B cell (primary cell): ENCODE results near the gene MED26. TPM values are rescaled to one million over a fixed set of nuclear protein-coding genes. Genes with fewer than 3 reads are reported as not detected.

Source experiments
- ATAC-seq: fragments of 200-7000 bp; cut with Tn5 transposase; one replicate; pipeline ENCODE4 v1.10.0; 2021; ENCODE audit warnings: low read depth, mild to moderate bottlenecking, moderate number of reproducible peaks, moderate library complexity
- CTCF ChIA-PET: fragments of 350-600 bp; sonication (Branson Sonifier 250); formaldehyde crosslinking; loops from one replicate; lab custom pipeline; 2021; ENCODE audit warnings: antibody characterized with exemption, inconsistent platforms; lab: Charles Lee
- POLR2A ChIA-PET: fragments of 350-600 bp; sonication (Branson Sonifier 250); formaldehyde crosslinking; loops from one replicate; lab custom pipeline; 2021; ENCODE audit warnings: antibody characterized with exemption; lab: Charles Lee
- DNase-seq: peaks from one replicate; pipeline ENCODE4 v3.0.0; 2013
- H2AFZ ChIP-seq: 2 replicates; pipeline ENCODE4 v1.6.1; 2012; ENCODE audit warnings: mild to moderate bottlenecking, low read depth, low read length; ENCODE audit not compliant: insufficient read depth, poor library complexity, severe bottlenecking
- H3K27ac ChIP-seq, 2 donors: 1 replicate in 1 of 2; 2 replicates in 1 of 2; pipeline ENCODE4 v1.5.1; 2012 to 2013; ENCODE audit warnings: low read length in 2 of 2, mild to moderate bottlenecking in 2 of 2, moderate library complexity in 1 of 2
- H3K27me3 ChIP-seq, 4 experiments: fragments of 200-600 bp in 1 of 4; sonication (generic) in 1 of 4; replicated peaks in 1 of 4; 1 replicate in 2 of 4; 2 replicates in 2 of 4; pipeline versions ENCODE4 v1.6.1 to v1.7.0; 2013 to 2016; ENCODE audit warnings: low read length in 3 of 4, mild to moderate bottlenecking in 2 of 4, mixed read lengths in 1 of 4, moderate library complexity in 1 of 4; ENCODE audit not compliant: insufficient read depth in 4 of 4, control insufficient read depth in 3 of 4; ENCODE audit errors: control extremely low read depth in 1 of 4
- H3K36me3 ChIP-seq, 2 experiments: replicated peaks in 1 of 2; 1 replicate in 1 of 2; 2 replicates in 1 of 2; pipeline versions ENCODE4 v1.6.1 to v1.7.1; 2013; ENCODE audit warnings: low read length in 1 of 2; ENCODE audit not compliant: insufficient read depth in 2 of 2, control insufficient read depth in 1 of 2; ENCODE audit errors: control extremely low read depth in 1 of 2, extremely low read depth in 1 of 2
- H3K4me1 ChIP-seq, 2 donors: fragments of 200-600 bp in 1 of 2; sonication (generic) in 1 of 2; 1 replicate in 1 of 2; 2 replicates in 1 of 2; pipeline versions ENCODE4 v1.5.1 to v1.6.1; 2013 to 2017; ENCODE audit warnings: low read length in 2 of 2; ENCODE audit not compliant: control insufficient read depth in 2 of 2, insufficient read depth in 2 of 2
- H3K4me2 ChIP-seq: replicated peaks from 2 replicates; pipeline ENCODE3; 2012; ENCODE audit warnings: mild to moderate bottlenecking, low read depth, low read length; ENCODE audit not compliant: poor library complexity, severe bottlenecking
- H3K4me3 ChIP-seq, 5 experiments: fragments of 200-600 bp in 1 of 5; sonication (generic) in 1 of 5; 1 replicate in 3 of 5; 2 replicates in 2 of 5; pipeline versions ENCODE4 v1.5.1 to v1.7.0; 2011 to 2016; ENCODE audit warnings: low read length in 4 of 5, mild to moderate bottlenecking in 4 of 5, low read depth in 2 of 5, control low read depth in 1 of 5, moderate library complexity in 1 of 5; ENCODE audit not compliant: insufficient read depth in 1 of 5; ENCODE audit errors: control extremely low read depth in 1 of 5, extremely low read depth in 1 of 5
- H3K79me2 ChIP-seq: fragments of 200-600 bp; sonication (generic); one replicate; pipeline ENCODE4 v1.6.0; 2016; ENCODE audit warnings: low read length; ENCODE audit not compliant: control insufficient read depth, insufficient read depth
- H3K9ac ChIP-seq: fragments of 200-600 bp; sonication (generic); 2 replicates; pipeline ENCODE4 v1.6.1; 2017; ENCODE audit warnings: mild to moderate bottlenecking, low read length, moderate library complexity
- H3K9me3 ChIP-seq, 3 donors: one replicate each; pipeline versions ENCODE4 v1.6.1 to v1.7.1; 2013; ENCODE audit warnings: low read length in 2 of 3; ENCODE audit not compliant: control insufficient read depth in 2 of 3, insufficient read depth in 1 of 3; ENCODE audit errors: control extremely low read depth in 1 of 3
- H4K20me1 ChIP-seq: 2 replicates; pipeline ENCODE4 v1.6.0; 2012; ENCODE audit warnings: mild to moderate bottlenecking, low read length; ENCODE audit not compliant: insufficient read depth, control insufficient read depth, poor library complexity, severe bottlenecking
- H3K27ac Mint-ChIP-seq: one replicate; pipeline ENCODE4 v1.8.0; 2021; ENCODE audit warnings: mixed read lengths
- H3K27me3 Mint-ChIP-seq: one replicate; pipeline ENCODE4 v1.8.0; 2021; ENCODE audit warnings: mixed read lengths
- H3K4me1 Mint-ChIP-seq: one replicate; pipeline ENCODE4 v1.8.0; 2021; ENCODE audit warnings: mixed read lengths
- H3K4me3 Mint-ChIP-seq: one replicate; pipeline ENCODE4 v1.8.0; 2021; ENCODE audit warnings: mixed read lengths
- H3K9me3 Mint-ChIP-seq: one replicate; pipeline ENCODE4 v1.8.0; 2022; ENCODE audit warnings: mixed read lengths; ENCODE audit not compliant: insufficient read depth
- CTCF ChIP-seq: fragments of 200-600 bp; IDR thresholded peaks from one replicate; pipeline ENCODE4 v1.8.0; 2022; ENCODE audit warnings: antibody characterized with exemption, mild to moderate bottlenecking
- EZH2 ChIP-seq: IDR thresholded peaks from 2 replicates; pipeline ENCODE4 v1.6.1; 2012; ENCODE audit warnings: borderline replicate concordance, low read depth, mild to moderate bottlenecking, moderate library complexity, low read length; ENCODE audit not compliant: insufficient read depth, poor library complexity, severe bottlenecking
- WGBS: methylation state at CpG from one replicate; pipeline ENCODE4 v1.1.5; 2013; ENCODE audit warnings: missing lambda C conversion rate; ENCODE audit not compliant: insufficient coverage; 5-methylcytosine and 5-hydroxymethylcytosine counted together
- intact Hi-C: fragments of 100-400 bp; cut with micrococcal nuclease; formaldehyde crosslinking; loops from one replicate; pipeline ENCODE4 v1.10.0; 2022
- polyA plus RNA-seq: library from polyadenylated mRNA; depleted of rRNA; stranded (reverse); fragments of >200 nt; gene quantifications from 2 replicates; pipeline ENCODE4 v1.2.3, GENCODE V29; 2012
- total RNA-seq, 2 donors: library from RNA; stranded (reverse); fragments of 120-200 nt in 1 of 2; gene quantifications; 1 replicate in 1 of 2; 2 replicates in 1 of 2; pipeline versions ENCODE4 v1.2.3 to v1.2.4, GENCODE V29; 2013 to 2022

The MED26 gene
- total and polyA plus RNA-seq, 2 donors (not counting 1 experiment from before 2014, with no cell fraction given) = 15.6 to 33.6 TPM

GRCh38 chr19:16588824-16589577 is 39.0 kb downstream of the MED26 start:
- H3K4me3 Mint-ChIP-seq = peak overlapping the region; percentile 97
- peak overlapping the region in 4 of 5 experiments; percentile 68 to 93 (median 84) for H3K4me3 ChIP-seq
- DNase-seq (no peak), ATAC-seq (no peak)
- no peaks in the 10 kb centered on the region for H3K9me3 Mint-ChIP-seq
- ChIA-PET POLR2A (interaction anchor here (0.5 to 7.0 kb wide), 6 partner anchors 9 to 274 kb away, joined by 3 to 73 read pairs (median 6); partner anchors contain the start of genes MED26 and SLC35E1), CTCF (interaction anchor here (0.5 to 2.5 kb wide), 8 partner anchors 16 to 464 kb away, joined by 3 to 26 read pairs (median 3); partner anchors contain the start of genes MED26 and SLC35E1)
- H3K27ac Mint-ChIP-seq = peak overlapping the region; percentile 100
- H3K9me3 ChIP-seq = no peaks in the 10 kb centered on the region
- peak overlapping the region; percentile 98 to 99 for H3K27ac ChIP-seq
- H3K4me1 ChIP-seq = peaks cover 75 to 95% of the 10 kb centered on the region in 2 donors
- intact Hi-C loops = loop anchor here (1.0 to 10.0 kb wide), 8 partner anchors 17 to 718 kb away; partner anchors contain the start of genes CHERP, DDA1, HSH2D and MED26
- peak overlapping the region; percentile 88 for H3K4me2 ChIP-seq
- WGBS = 55% methylated on average over 7 of the region's 11 CpGs
- no peaks in the 10 kb centered on the region for H3K27me3 ChIP-seq
- TF ChIP-seq CTCF (no peak), EZH2 (no peak)
- peaks cover 87% of the 10 kb centered on the region for H3K79me2 ChIP-seq
- no peaks in the 10 kb centered on the region for H3K27me3 Mint-ChIP-seq
- peaks cover 45% of the 10 kb centered on the region for H4K20me1 ChIP-seq
- peaks cover 93% of the 10 kb centered on the region for H3K4me1 Mint-ChIP-seq
- peaks cover 0 to 4% of the 10 kb centered on the region in 2 experiments for H3K36me3 ChIP-seq
- H3K9ac ChIP-seq = peak overlapping the region; percentile 89
- H2AFZ ChIP-seq = no peak overlapping the region
